Activated CD4-positive, alpha-beta T cell treated with anti-CD3 and anti-CD28 coated beads for 1 hour (primary cell): ENCODE results near the gene FAM229B.
"Not testable (repeated sequence)": the region's sequence is repeated elsewhere in the genome, so short reads cannot be mapped to it uniquely, and the experiment has no call there.

Experiments
- DNase-seq: peaks from one replicate; pipeline ENCODE4 v3.0.0-alpha.2; 2020

FAM229B gene, protein sequence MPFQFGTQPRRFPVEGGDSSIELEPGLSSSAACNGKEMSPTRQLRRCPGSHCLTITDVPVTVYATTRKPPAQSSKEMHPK

GRCh38 chr6:112087136-112087911 is at the start of gene FAM229B, which contains the start of gene TUBE1:
Gene FAM229B, plus strand, starts transcription at chr6:112087591. Its CDS starts 11,693 bp downstream, at chr6:112099284.
Gene TUBE1, minus strand, starts transcription at chr6:112087482. Its CDS starts 48 bp downstream, at chr6:112087434.
- peak; percentile 84 for DNase-seq

GRCh38 chr6:112037783-112038216 is 49.6 kb upstream of the FAM229B start:
- DNase-seq: no peak

- DNase-seq: no peak
Measured at GRCh38 chr6:112038268-112038667, 49.1 kb upstream of the FAM229B start.

- no peak for DNase-seq
Measured at GRCh38 chr6:112038756-112039430, 48.5 kb upstream of the FAM229B start.

GRCh38 chr6:112039431-112039770 is 48.0 kb upstream of the FAM229B start:
- DNase-seq: no peak

GRCh38 chr6:112040956-112041355 is 46.4 kb upstream of the FAM229B start:
- DNase-seq: no peak

DNA sequence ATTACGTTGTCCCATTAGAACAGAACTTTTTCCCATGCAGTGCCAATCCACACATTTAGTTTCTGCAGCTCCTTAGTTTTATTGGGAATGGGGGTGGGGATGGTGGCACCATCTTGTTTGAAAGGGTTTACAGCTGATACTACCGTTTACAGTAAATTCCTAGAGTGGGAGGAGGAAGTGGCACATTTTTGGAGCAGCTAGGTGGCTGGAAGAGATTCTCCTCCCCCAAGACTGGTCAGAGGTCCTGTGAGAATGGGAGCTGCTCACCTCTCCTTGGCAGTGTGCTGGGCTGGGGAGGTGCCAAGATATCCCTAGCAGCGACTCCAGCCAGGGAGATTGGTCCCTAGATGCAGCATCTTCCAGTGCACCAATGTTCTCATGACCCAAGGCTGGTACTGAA is 45.9 kb upstream of the FAM229B start:
- no peak for DNase-seq

DNA sequence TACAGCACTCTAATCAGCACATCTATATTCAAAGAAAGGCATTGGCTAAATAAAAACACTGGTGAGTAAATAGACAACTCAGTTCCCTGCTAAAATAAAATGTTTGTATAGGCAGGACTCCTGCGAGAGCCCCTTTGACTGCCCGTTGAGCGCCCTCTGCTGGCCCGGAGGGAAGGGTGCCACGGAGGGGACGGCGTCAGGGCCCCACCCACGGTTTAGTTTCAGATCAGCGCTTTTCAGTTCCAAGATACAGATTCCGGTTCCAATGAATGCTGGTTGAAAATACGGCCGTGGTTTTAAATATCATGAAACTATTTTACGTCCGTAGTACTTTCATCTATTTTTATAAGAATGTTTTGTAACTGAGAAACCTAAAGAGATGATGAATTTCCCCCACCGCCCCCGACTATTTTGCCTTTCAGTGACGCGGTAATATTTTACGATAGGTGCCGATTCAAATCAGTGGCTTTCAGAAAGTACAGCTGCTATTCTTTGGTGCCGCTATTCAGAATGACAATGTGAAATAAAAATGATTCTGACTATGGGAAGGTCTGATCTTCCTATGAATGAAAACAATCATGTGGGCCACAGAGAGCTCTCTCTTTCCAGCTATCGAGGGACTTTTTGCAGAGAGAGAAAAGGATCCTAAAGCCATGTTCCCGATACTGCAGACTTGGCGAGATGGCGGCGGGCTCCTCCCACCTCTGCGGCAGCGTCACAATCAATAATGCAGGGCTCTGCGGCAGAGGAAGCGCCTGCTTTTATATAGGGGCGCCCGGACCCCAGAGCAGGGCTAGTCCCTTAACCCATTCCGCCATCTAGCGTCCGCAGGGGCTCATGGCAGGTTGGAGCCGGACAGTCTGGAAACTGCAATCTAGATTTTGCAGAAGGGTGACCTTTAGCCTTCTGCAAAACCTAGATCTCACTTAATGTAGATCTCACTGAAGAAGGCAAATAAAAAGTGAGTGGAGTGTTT is 44.1 kb upstream of the FAM229B start:
- peak; percentile 86 for DNase-seq

DNA sequence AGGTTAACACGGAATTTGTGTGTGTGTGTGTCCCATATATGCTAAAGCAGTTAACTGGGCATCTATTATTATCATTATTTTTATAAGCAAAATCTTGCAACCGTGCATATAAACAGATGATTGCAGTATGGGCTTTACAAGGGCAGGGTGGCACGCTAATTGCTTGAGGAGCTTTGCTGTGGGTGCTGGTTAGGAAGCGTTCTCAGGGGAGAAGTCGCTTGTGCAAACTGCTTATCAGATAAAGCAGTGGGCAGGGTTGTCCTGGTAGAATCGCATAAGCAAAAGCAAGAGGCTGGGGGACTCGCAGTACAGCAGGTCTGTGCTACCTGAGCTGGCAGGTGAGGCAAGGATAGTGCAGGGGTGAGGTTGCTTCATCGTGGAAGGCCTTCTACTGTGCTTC is 43.2 kb upstream of the FAM229B start:
- no peak for DNase-seq

DNA sequence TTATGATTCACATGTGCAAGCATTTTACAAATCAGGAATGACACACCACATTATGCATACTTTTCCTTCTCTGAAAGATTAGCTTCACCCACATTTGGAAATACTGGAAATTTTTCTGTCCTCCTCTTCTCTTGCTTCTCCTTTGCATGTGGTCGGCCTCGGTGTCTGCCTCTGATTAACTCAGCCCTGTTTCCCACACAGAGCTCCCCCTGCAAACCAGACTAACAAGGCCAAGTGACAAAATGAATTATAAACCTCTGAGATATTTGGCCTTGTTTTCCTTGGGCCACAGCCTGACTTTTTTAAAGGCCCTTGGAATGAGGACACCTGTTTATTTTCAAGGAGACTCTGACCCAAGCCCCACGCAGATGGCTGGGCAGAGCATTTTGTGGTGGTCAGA is 42.5 kb upstream of the FAM229B start:
- no peak for DNase-seq

- not testable (repeated sequence) for DNase-seq
Measured at GRCh38 chr6:112047523-112047922, 39.9 kb upstream of the FAM229B start.

GRCh38 chr6:112049026-112049799 is 38.2 kb upstream of the FAM229B start:
- no peak for DNase-seq

DNA sequence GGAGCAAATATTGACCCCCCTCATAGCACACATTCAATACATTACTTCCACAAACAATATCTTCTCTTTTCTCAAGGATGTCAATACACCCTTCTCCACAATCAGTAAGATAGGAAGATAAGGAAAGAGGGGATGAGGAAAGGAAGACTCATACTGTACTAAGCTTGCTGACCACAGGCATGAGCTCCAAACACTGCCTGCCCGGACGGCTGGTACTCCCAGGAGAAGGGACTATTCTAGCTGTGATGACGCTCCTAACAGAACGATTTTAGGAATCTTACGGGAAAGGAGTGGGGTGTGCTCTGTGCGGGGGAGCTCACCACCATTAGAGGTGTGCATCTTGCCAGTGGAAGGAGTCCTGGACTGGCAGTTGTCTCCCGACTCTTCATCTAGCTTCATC is 37.4 kb upstream of the FAM229B start:
- DNase-seq: no peak

DNA sequence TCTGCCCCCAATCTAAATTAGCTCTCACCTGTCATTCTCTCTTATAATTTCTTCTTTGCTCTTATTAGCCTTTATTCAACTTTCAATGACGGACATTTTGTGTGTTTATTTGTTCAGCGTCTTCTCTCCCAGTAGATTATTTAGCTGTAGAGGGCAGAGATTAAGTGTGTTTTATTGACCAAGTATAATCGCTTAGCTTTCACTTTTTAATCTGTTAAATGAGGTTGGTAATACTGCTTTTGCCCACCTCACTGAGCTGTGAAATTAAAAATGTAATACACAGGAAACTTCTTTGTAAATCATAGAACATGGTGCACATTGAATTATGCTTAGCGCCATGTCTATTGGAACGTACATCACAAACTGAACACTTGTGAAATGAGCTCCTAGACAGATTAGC is 37.0 kb upstream of the FAM229B start:
- no peak for DNase-seq

GRCh38 chr6:112051251-112051740 is 36.1 kb upstream of the FAM229B start:
- not testable (repeated sequence) for DNase-seq

DNA sequence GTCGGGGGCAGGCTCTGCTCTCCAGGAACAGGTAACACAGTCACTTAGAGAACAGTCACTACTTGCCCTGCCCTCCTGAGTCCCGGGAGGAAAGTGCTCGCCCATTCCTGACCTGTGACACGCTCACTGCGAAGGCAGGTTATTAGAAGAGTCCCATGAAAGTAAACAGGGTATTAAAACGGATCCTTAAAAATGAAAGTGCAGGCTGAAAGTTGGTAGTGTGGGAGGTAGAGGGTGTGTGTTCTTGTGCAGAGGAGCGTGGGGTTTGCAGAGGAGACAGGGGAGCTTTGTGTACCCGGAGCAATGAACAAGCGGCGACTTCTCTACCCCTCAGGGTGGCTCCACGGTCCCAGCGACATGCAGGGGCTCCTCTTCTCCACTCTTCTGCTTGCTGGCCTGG is 33.4 kb upstream of the FAM229B start, which contains the start of gene CCN6:
CCN6 (plus strand) TSS at position 104 of the 400 bp plus-strand sequence; CDS start at position 358, 254 bp downstream.
- DNase-seq: no peak

GRCh38 chr6:112054555-112055190 is 32.7 kb upstream of the FAM229B start:
- no peak for DNase-seq

DNA sequence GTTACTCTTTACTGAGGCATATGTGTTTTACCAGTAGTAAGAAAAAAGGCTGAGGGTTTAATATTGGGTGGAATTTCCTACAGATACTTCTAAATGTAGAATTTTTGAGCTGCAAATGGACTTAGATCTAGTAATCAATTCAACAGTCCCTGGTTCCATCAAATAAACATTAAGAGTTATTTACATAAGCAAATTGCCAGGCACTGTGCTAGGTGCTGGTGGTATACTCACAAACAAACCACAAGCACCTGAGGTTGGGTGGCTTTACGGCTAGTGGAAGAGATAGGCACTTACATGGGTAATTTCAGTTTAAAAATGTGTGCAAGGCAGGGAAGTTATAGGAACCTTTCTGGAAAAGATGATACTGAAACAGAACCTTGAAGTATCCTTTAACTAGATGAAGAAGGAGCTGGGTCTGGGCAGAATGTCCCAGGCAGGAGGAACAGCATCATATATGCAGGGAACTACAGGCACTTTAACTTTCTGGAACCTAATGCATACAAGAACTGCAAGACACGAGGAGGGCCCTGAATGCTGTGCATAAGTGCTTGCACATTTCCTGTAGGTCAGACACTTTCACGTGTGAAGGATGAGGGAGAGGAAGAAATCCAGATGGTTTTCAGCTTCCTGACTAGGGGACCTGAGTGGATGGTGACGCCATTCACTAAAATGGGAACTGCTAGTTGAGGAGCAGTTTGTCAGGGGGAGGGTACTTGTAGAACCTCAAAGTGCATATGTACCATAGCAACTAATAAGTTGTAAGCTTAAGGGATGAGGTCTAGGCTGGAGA is 29.0 kb upstream of the FAM229B start:
- no peak for DNase-seq

DNA sequence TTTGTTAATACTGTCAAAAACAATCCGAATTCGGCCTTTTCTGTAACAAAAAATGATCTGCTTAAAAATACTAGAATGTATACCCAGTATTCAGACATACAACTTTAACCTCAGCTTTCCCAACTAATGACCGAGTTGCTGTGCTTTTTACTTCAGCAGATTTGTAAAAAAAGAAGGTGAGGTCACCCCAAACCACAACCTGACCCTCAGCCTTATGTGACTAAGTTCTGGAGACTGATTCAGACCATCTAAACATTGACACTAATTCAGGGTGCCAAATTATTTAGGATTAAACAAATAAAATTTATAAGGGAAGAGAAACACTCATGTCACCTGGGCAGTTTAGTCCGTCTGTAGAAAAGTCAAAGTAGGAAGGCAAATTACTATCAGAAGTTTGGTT is 25.8 kb upstream of the FAM229B start:
- no peak for DNase-seq

GRCh38 chr6:112062966-112063365 is 24.4 kb upstream of the FAM229B start:
- DNase-seq: no peak
